ENCODE measurements around the gene METTL18. TPM values are rescaled to one million over a fixed set of nuclear protein-coding genes. Genes with fewer than 3 reads are reported as not detected.

METTL18 gene
- polyA plus RNA-seq, 1 donor from 2014 or later, result 7.0 TPM

DNA sequence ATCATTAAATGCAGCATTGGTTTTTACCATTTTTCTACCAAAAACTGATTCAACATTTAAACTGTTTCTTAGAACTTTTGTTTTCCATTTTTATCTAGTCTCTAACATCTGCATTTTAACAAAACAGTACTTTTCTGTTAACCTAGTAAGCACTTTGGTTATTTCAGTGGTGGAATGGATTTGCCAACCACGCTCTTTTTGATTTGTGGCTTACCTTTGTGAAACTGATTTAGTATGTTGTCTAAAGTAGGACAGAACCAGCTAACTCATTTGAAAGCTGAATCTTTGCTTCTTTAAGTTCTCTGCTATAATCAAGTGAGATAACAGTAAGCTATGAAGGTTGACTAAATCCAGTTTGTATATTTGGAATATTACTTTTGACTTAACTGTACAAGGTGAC lies 41.5 kb upstream of the METTL18 start:
- Histone ChIP-seq H3K4me3 (ENCODE audit: low read length) (no peak overlapping the region), H3K27ac (ENCODE audit: low read length) (no peak overlapping the region), H3K9me2 (ENCODE audit: insufficient read depth, low read length) (no peaks in the 10 kb centered on the region), H2AFZ (ENCODE audit: low read depth, low read length) (no peak overlapping the region), H4K20me1 (ENCODE audit: insufficient read depth) (no peaks in the 10 kb centered on the region), H3K79me2 (replicated peaks; ENCODE audit: insufficient read depth, low read length) (no peaks in the 10 kb centered on the region), H3K4me2 (ENCODE audit: low read length) (no peak overlapping the region), H3K27me3 (ENCODE audit: insufficient read depth, low read depth, low read length) (no peaks in the 10 kb centered on the region), H3K9ac (ENCODE audit: low read length) (no peak overlapping the region), H3K36me3 (ENCODE audit: insufficient read depth, low read length) (no peaks in the 10 kb centered on the region), H3K9me3 (ENCODE audit: low read length) (no peaks in the 10 kb centered on the region), H3F3A (ENCODE audit: insufficient read depth, low read length, poor library complexity, severe bottlenecking) (no peaks in the 10 kb centered on the region)
- no peak for TF ChIP-seq EP300 (conservative IDR thresholded peaks at IDR 0.05; ENCODE audit: poor library complexity, severe bottlenecking)
- TF ChIP-seq MXI1 (conservative IDR thresholded peaks at IDR 0.05; ENCODE audit: poor library complexity, severe bottlenecking), result no peak
- TF ChIP-seq, protein P1, sequence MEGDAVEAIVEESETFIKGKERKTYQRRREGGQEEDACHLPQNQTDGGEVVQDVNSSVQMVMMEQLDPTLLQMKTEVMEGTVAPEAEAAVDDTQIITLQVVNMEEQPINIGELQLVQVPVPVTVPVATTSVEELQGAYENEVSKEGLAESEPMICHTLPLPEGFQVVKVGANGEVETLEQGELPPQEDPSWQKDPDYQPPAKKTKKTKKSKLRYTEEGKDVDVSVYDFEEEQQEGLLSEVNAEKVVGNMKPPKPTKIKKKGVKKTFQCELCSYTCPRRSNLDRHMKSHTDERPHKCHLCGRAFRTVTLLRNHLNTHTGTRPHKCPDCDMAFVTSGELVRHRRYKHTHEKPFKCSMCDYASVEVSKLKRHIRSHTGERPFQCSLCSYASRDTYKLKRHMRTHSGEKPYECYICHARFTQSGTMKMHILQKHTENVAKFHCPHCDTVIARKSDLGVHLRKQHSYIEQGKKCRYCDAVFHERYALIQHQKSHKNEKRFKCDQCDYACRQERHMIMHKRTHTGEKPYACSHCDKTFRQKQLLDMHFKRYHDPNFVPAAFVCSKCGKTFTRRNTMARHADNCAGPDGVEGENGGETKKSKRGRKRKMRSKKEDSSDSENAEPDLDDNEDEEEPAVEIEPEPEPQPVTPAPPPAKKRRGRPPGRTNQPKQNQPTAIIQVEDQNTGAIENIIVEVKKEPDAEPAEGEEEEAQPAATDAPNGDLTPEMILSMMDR (IDR thresholded peaks at IDR 0.05; ENCODE audit: poor library complexity, severe bottlenecking), result no peak
- TF ChIP-seq EZH2 (IDR thresholded peaks at IDR 0.05; ENCODE audit: borderline replicate concordance, insufficient read depth, low read length, poor library complexity, severe bottlenecking), result no peak
- TF ChIP-seq TAF1 (IDR thresholded peaks at IDR 0.05; ENCODE audit: low read depth), result no peak

DNA sequence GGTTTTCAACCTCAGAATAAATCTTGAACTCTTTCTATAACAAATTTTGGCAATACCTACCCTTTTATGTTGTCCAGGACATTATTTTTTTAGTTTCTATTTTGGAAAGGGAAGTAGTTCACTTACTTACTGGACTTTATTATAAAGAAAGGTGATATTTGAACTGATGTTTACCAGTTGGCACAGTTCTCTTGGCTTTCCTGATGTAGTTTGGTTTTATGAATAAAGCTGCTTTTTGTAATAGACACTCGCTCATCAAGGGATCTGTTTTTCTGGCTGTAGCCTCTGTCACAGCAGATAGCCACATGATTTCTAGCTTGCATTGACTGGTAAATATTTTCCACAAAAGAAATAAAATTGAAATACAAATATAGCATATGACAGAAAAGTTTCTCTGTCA lies 40.9 kb upstream of the METTL18 start:
- H3F3A ChIP-seq (ENCODE audit: insufficient read depth, low read length, poor library complexity, severe bottlenecking), result no peaks in the 10 kb centered on the region
- H3K4me2 ChIP-seq (ENCODE audit: low read length), result no peak overlapping the region
- H3K4me3 ChIP-seq (ENCODE audit: low read length), result no peak overlapping the region
- no peaks in the 10 kb centered on the region for H4K20me1 ChIP-seq (ENCODE audit: insufficient read depth)
- H3K9me2 ChIP-seq (ENCODE audit: insufficient read depth, low read length), result no peaks in the 10 kb centered on the region
- H2AFZ ChIP-seq (ENCODE audit: low read depth, low read length), result no peak overlapping the region
- H3K36me3 ChIP-seq (ENCODE audit: insufficient read depth, low read length), result no peaks in the 10 kb centered on the region
- H3K79me2 ChIP-seq (replicated peaks; ENCODE audit: insufficient read depth, low read length), result no peaks in the 10 kb centered on the region
- TF ChIP-seq EZH2 (IDR thresholded peaks at IDR 0.05; ENCODE audit: borderline replicate concordance, insufficient read depth, low read length, poor library complexity, severe bottlenecking) (no peak), EP300 (conservative IDR thresholded peaks at IDR 0.05; ENCODE audit: poor library complexity, severe bottlenecking) (no peak), POLR2AphosphoS5 (IDR thresholded peaks at IDR 0.05) (no peak), RAD21 (conservative IDR thresholded peaks at IDR 0.05) (no peak), TAF1 (IDR thresholded peaks at IDR 0.05; ENCODE audit: low read depth) (no peak), MXI1 (conservative IDR thresholded peaks at IDR 0.05; ENCODE audit: poor library complexity, severe bottlenecking) (no peak), SMC3 (conservative IDR thresholded peaks at IDR 0.05; ENCODE audit: poor library complexity) (no peak)
- H3K9me3 ChIP-seq (ENCODE audit: low read length), result no peaks in the 10 kb centered on the region
- no peak overlapping the region for H3K9ac ChIP-seq (ENCODE audit: low read length)
- H3K27me3 ChIP-seq (ENCODE audit: insufficient read depth, low read depth, low read length), result no peaks in the 10 kb centered on the region
- no peak overlapping the region for H3K27ac ChIP-seq (ENCODE audit: low read length)

- no peaks in the 10 kb centered on the region for H3K79me2 ChIP-seq (replicated peaks; ENCODE audit: insufficient read depth, low read length)
- no peaks in the 10 kb centered on the region for H3K27me3 ChIP-seq (ENCODE audit: insufficient read depth, low read depth, low read length)
- H3K4me2 ChIP-seq (ENCODE audit: low read length), result no peak overlapping the region
- TF ChIP-seq, protein P1 (IDR thresholded peaks at IDR 0.05; ENCODE audit: poor library complexity, severe bottlenecking), result no peak
- TF ChIP-seq RAD21 (conservative IDR thresholded peaks at IDR 0.05), result no peak
- no peak for TF ChIP-seq EZH2 (IDR thresholded peaks at IDR 0.05; ENCODE audit: borderline replicate concordance, insufficient read depth, low read length, poor library complexity, severe bottlenecking)
- no peak for TF ChIP-seq EP300 (conservative IDR thresholded peaks at IDR 0.05; ENCODE audit: poor library complexity, severe bottlenecking)
- TF ChIP-seq, protein P2, sequence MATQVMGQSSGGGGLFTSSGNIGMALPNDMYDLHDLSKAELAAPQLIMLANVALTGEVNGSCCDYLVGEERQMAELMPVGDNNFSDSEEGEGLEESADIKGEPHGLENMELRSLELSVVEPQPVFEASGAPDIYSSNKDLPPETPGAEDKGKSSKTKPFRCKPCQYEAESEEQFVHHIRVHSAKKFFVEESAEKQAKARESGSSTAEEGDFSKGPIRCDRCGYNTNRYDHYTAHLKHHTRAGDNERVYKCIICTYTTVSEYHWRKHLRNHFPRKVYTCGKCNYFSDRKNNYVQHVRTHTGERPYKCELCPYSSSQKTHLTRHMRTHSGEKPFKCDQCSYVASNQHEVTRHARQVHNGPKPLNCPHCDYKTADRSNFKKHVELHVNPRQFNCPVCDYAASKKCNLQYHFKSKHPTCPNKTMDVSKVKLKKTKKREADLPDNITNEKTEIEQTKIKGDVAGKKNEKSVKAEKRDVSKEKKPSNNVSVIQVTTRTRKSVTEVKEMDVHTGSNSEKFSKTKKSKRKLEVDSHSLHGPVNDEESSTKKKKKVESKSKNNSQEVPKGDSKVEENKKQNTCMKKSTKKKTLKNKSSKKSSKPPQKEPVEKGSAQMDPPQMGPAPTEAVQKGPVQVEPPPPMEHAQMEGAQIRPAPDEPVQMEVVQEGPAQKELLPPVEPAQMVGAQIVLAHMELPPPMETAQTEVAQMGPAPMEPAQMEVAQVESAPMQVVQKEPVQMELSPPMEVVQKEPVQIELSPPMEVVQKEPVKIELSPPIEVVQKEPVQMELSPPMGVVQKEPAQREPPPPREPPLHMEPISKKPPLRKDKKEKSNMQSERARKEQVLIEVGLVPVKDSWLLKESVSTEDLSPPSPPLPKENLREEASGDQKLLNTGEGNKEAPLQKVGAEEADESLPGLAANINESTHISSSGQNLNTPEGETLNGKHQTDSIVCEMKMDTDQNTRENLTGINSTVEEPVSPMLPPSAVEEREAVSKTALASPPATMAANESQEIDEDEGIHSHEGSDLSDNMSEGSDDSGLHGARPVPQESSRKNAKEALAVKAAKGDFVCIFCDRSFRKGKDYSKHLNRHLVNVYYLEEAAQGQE (IDR thresholded peaks at IDR 0.05; ENCODE audit: borderline replicate concordance), result no peak
- no peak for TF ChIP-seq MXI1 (conservative IDR thresholded peaks at IDR 0.05; ENCODE audit: poor library complexity, severe bottlenecking)
- no peak for TF ChIP-seq TAF1 (IDR thresholded peaks at IDR 0.05; ENCODE audit: low read depth)
- TF ChIP-seq POLR2AphosphoS5 (IDR thresholded peaks at IDR 0.05), result no peak
- TF ChIP-seq SMC3 (conservative IDR thresholded peaks at IDR 0.05; ENCODE audit: poor library complexity), result no peak
- H3K9me3 ChIP-seq (ENCODE audit: low read length), result no peaks in the 10 kb centered on the region
- H3K9ac ChIP-seq (ENCODE audit: low read length), result no peak overlapping the region
- H3K4me3 ChIP-seq (ENCODE audit: low read length), result no peak overlapping the region
- H4K20me1 ChIP-seq (ENCODE audit: insufficient read depth), result no peaks in the 10 kb centered on the region
- H3K36me3 ChIP-seq (ENCODE audit: insufficient read depth, low read length), result no peaks in the 10 kb centered on the region
- no peak overlapping the region for H2AFZ ChIP-seq (ENCODE audit: low read depth, low read length)
- no peaks in the 10 kb centered on the region for H3F3A ChIP-seq (ENCODE audit: insufficient read depth, low read length, poor library complexity, severe bottlenecking)
- no peaks in the 10 kb centered on the region for H3K9me2 ChIP-seq (ENCODE audit: insufficient read depth, low read length)
- H3K27ac ChIP-seq (ENCODE audit: low read length), result no peak overlapping the region
These were observed 40.2 kb upstream of the METTL18 start for GRCh38 chr1:169834869-169835268.
